Adrenal gland (tissue), 12 donors: Measurements from ENCODE around the gene PTMA. TPM values are rescaled to one million over a fixed set of nuclear protein-coding genes. Genes with fewer than 3 reads are reported as not detected.
A peak's percentile ranks its signal among the peaks of the same experiment; 100 is the strongest.
"Not testable (repeated sequence)": the region's sequence is repeated elsewhere in the genome, so short reads cannot be mapped to it uniquely, and the experiment has no call there.

Source experiments
- DNase-seq, 7 donors: peaks; one replicate each; pipeline ENCODE4 v3.0.0-alpha.2; 2019 to 2020
- H3K27ac ChIP-seq, 5 donors: fragments of 200-600 bp; sonication (generic) in 4 of 5; 1 replicate in 3 of 5; 2 replicates in 2 of 5; pipeline versions ENCODE4 v1.5.1 to v1.8.0; 2016 to 2020; ENCODE audit warnings: mild to moderate bottlenecking in 1 of 5
- H3K27me3 ChIP-seq: fragments of 200-600 bp; 2 replicates; pipeline ENCODE4 v1.8.0; 2021
- H3K36me3 ChIP-seq, 2 donors: fragments of 200-600 bp; replicated peaks in 1 of 2; 1 replicate in 1 of 2; 2 replicates in 1 of 2; pipeline versions ENCODE4 v1.5.1 to v1.8.0; 2018 to 2022
- H3K4me1 ChIP-seq, 2 donors: fragments of 200-600 bp; replicated peaks in 1 of 2; 1 replicate in 1 of 2; 2 replicates in 1 of 2; pipeline versions ENCODE4 v1.5.1 to v1.8.0; 2018 to 2021
- H3K4me3 ChIP-seq, 4 donors: fragments of 200-600 bp; sonication (generic) in 3 of 4; one replicate each; pipeline ENCODE4 v1.5.1; 2016 to 2018
- H3K9me3 ChIP-seq, 3 donors: fragments of 200-600 bp; sonication (generic) in 1 of 3; replicated peaks in 1 of 3; 1 replicate in 2 of 3; 2 replicates in 1 of 3; pipeline versions ENCODE4 v1.5.1 to v1.8.0; 2016 to 2021
- POLR2A ChIP-seq, 2 donors: fragments of 450-650 bp; IDR thresholded peaks; one replicate each; pipeline ENCODE4 v1.6.1; 2017; ENCODE audit warnings: antibody characterized with exemption in 2 of 2, mild to moderate bottlenecking in 2 of 2, moderate library complexity in 1 of 2
- WGBS, 4 donors: extraction: QIAGEN DNeasy Blood & Tissue Kit in 2 of 4; methylation state at CpG; one replicate each; pipeline versions ENCODE4 v1.1.5 to v1.1.7; 2013 to 2017; 5-methylcytosine and 5-hydroxymethylcytosine counted together
- intact Hi-C, 2 donors: fragments of 100-400 bp; cut with DNase I; formaldehyde crosslinking; loops; one replicate each; pipeline versions ENCODE4 v1.14.1 to v1.15.0; 2022 to 2023
- polyA plus RNA-seq, 3 donors: library from polyadenylated mRNA; stranded (reverse); fragments of 200-250 nt in 2 of 3; fragments of 350-450 nt in 1 of 3; fragmentation: Illumina TruSeq in 1 of 3; extraction: RNeasy Lipid Tissue Mini Kit (QIAGEN cat#74804) in 1 of 3; gene quantifications; one replicate each; pipeline ENCODE4 v1.2.3, GENCODE V29; 2013 to 2014
- total RNA-seq, 9 donors: library from RNA; depleted of rRNA in 4 of 9; stranded (reverse); fragments of >200 nt in 4 of 9; fragments of 120-200 nt in 1 of 9; fragmentation: NEBNext Ultra II Directional in 1 of 9; extraction: Animal tissue kit (Norgen Biotek cat#: 25700) in 1 of 9; gene quantifications; one replicate each; pipeline versions ENCODE4 v1.1.0 to v1.2.4, GENCODE V29; 2013 to 2023
- TF ChIP-seq, protein P1 (sequence below), 6 experiments: fragments of 450-650 bp in 4 of 6; fragments of 200-600 bp in 2 of 6; sonication (generic) in 1 of 6; IDR thresholded peaks; 1 replicate in 5 of 6; 2 replicates in 1 of 6; pipeline versions ENCODE4 v1.5.1 to v1.8.0; 2016 to 2021; ENCODE audit warnings: antibody characterized with exemption in 6 of 6, mild to moderate bottlenecking in 2 of 6, moderate library complexity in 1 of 6
- donor health status: healthy with polysubstance abuse.
- donor health status: Bipolar disorder and iron deficiency.
- donor health status: DM: yes; HTN: yes; CAD: no.
- donor health status: DM: no; HTN: no; CAD: no.
- donor health status: DM: no; HTN: no; CAD: no.
- donor health status: DM: yes; HTN: yes; CAD: no.

The PTMA gene
- total and polyA plus RNA-seq, 12 donors: 346 to 1,198 (median 504) TPM

DNA sequence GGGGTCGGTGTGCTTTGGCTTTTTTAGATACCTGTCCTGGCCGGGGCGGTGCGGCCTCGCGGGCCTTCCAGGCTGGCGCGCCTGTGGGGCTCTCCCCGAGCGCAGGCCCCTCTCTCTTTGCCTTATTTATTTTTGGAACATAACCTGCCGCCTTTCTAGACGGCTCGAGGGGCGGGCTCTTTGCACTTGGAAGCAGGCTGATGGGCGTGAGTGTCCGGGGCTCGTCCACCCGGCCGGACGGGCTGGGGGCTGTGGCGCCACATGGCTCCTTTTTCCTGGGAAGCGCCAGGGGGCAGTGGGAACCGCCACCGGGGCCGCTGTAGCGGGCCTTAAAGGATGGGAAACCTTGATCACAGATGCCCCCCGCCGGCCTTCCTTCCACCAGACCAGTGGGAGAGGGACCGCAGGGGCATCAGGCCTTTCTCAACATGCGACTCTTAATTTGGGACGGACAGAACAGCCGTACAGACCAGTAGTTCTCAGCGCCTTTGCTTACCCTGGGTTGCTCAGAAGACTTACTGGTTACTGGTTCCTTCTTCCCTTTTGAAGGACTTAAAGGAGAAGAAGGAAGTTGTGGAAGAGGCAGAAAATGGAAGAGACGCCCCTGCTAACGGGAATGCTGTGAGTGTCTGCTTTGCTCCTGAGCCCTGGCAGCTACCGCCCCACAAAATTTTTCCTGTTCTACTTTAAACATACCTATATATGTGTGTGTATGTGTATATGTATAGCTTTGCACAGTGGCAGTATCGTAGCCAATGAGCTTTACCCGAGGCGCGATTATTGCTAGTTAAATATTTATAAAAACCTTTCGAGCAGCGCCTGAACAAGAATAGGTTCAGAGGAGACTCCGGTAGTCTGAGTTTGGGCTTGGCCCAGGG is 2.7 kb downstream of the PTMA start:
- peak; percentile 8 to 29 for TF ChIP-seq POLR2A (IDR thresholded peaks at IDR 0.05)
- TF ChIP-seq, protein P1, sequence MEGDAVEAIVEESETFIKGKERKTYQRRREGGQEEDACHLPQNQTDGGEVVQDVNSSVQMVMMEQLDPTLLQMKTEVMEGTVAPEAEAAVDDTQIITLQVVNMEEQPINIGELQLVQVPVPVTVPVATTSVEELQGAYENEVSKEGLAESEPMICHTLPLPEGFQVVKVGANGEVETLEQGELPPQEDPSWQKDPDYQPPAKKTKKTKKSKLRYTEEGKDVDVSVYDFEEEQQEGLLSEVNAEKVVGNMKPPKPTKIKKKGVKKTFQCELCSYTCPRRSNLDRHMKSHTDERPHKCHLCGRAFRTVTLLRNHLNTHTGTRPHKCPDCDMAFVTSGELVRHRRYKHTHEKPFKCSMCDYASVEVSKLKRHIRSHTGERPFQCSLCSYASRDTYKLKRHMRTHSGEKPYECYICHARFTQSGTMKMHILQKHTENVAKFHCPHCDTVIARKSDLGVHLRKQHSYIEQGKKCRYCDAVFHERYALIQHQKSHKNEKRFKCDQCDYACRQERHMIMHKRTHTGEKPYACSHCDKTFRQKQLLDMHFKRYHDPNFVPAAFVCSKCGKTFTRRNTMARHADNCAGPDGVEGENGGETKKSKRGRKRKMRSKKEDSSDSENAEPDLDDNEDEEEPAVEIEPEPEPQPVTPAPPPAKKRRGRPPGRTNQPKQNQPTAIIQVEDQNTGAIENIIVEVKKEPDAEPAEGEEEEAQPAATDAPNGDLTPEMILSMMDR (IDR thresholded peaks at IDR 0.05): peak in 1 of 6 experiments; percentile 26
- H3K27me3 ChIP-seq: no peaks in the 10 kb centered on the region
- H3K4me3 ChIP-seq: peak overlapping the region in 3 of 4 donors; percentile 49 to 84 (median 68)
- H3K27ac ChIP-seq: peak overlapping the region; percentile 35 to 100 (median 97)
- peaks cover 17 to 37% of the 10 kb centered on the region in 2 donors for H3K4me1 ChIP-seq
- H3K9me3 ChIP-seq: no peaks in the 10 kb centered on the region
- intact Hi-C loops: loop anchor here in 1 of 2 donors (5.0 kb wide), 1 partner anchor 99 kb away; no protein-coding TSS in a partner anchor
- 3 to 14% (median 5%) methylated on average over 13 to 43 of the region's 43 CpGs for WGBS, 4 donors
- H3K36me3 ChIP-seq: peaks cover 0 to 26% of the 10 kb centered on the region in 2 donors
- peak in 5 of 7 donors; percentile 41 to 69 (median 46) for DNase-seq

DNA sequence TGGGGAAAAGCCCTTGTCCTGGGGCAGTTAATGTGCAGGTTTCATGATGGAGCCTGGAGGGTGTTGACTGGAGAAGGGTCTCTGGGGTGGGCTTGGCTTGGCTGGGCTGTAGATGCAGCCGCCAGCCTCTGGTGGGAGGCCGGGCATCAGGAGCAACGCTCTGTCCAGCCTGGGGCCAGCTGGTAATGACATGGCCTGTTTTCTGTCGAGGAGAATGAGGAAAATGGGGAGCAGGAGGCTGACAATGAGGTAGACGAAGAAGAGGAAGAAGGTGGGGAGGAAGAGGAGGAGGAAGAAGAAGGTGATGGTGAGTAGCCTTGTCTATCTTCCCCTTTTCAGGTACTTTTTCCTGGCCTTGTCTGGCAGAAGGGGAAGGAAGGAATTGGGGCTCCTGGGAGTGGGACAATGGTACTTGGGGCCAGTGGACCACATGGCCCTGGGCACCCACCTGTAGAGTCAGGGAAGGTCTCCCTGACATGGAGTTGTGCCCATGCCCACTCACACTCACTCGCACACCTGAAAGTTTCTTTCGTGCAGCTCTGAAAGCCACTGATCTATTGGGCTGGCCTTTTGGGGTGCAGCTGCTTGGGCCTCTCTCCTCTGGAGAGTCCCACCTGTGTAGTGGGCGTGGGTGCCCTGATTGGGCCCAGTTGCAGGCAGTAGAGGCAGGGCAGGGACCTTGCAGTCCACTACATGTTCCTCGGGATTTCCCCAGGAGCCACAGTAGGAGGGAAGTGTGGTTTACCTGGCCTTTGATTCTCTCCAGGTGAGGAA is 3.5 kb downstream of the PTMA start:
- no peak for DNase-seq
- Histone ChIP-seq H3K4me3 (peak overlapping the region in 1 of 4 donors; percentile 84), H3K36me3 (peaks cover 0 to 26% of the 10 kb centered on the region in 2 donors), H3K9me3 (no peaks in the 10 kb centered on the region), H3K27ac (peak overlapping the region in 3 of 5 donors; percentile 97 to 100 (median 100)), H3K4me1 (peaks cover 17 to 37% of the 10 kb centered on the region in 2 donors), H3K27me3 (no peaks in the 10 kb centered on the region)
- TF ChIP-seq POLR2A (IDR thresholded peaks at IDR 0.05): no peak
- intact Hi-C loops: loop anchor here in 1 of 2 donors (5.0 kb wide), 1 partner anchor 100 kb away; no protein-coding TSS in a partner anchor
- 40 to 48% (median 42%) methylated on average over 9 of the region's 9 CpGs for WGBS, 4 donors

DNA sequence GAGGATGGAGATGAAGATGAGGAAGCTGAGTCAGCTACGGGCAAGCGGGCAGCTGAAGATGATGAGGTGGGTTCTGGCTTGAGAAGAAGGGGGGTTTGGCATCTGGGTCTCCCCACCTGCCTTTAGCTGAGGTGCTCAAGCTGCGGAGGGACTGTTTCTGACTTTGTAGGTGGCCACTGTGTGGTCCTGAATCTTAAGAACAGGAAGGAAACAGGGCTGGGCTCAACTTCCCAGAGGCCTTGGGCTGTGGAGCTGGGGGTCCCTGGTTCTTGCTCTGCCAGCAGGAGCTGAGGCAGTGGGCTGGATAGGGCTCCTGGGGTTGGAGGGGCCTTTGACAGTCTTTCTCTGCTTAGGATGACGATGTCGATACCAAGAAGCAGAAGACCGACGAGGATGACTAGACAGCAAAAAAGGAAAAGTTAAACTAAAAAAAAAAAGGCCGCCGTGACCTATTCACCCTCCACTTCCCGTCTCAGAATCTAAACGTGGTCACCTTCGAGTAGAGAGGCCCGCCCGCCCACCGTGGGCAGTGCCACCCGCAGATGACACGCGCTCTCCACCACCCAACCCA is 4.2 kb downstream of the PTMA start:
- peaks cover 0 to 26% of the 10 kb centered on the region in 2 donors for H3K36me3 ChIP-seq
- DNase-seq, H3K9me3 ChIP-seq, H3K4me3 ChIP-seq, H3K27me3 ChIP-seq: not testable (repeated sequence)
- WGBS, 4 donors: 53 to 61% (median 56%) methylated on average over 18 of the region's 18 CpGs
- H3K27ac ChIP-seq: peak overlapping the region in 2 of 5 donors; percentile 100
- intact Hi-C loops: loop anchor here in 1 of 2 donors (5.0 kb wide), 1 partner anchor 100 kb away; no protein-coding TSS in a partner anchor
- H3K4me1 ChIP-seq: peaks cover 17 to 35% of the 10 kb centered on the region in 2 donors

DNA sequence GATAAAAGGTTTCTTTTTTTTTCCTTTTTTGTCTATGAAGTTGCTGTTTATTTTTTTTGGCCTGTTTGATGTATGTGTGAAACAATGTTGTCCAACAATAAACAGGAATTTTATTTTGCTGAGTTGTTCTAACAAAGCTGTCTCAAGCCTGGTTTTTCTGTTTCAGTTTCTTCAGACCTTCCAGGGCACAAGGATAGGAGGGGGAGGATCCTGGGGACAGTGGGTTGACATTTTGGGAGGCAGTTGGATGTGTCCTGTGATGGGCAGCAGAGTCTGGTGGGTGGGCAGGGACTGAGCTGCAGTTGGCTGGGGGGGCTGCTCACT is 5.0 kb downstream of the PTMA start:
- peak overlapping the region in 3 of 5 donors; percentile 35 to 71 (median 71) for H3K27ac ChIP-seq
- intact Hi-C loops: loop anchor here in 1 of 2 donors (5.0 kb wide), 1 partner anchor 101 kb away; no protein-coding TSS in a partner anchor
- H3K4me3 ChIP-seq: not testable (repeated sequence)

DNA sequence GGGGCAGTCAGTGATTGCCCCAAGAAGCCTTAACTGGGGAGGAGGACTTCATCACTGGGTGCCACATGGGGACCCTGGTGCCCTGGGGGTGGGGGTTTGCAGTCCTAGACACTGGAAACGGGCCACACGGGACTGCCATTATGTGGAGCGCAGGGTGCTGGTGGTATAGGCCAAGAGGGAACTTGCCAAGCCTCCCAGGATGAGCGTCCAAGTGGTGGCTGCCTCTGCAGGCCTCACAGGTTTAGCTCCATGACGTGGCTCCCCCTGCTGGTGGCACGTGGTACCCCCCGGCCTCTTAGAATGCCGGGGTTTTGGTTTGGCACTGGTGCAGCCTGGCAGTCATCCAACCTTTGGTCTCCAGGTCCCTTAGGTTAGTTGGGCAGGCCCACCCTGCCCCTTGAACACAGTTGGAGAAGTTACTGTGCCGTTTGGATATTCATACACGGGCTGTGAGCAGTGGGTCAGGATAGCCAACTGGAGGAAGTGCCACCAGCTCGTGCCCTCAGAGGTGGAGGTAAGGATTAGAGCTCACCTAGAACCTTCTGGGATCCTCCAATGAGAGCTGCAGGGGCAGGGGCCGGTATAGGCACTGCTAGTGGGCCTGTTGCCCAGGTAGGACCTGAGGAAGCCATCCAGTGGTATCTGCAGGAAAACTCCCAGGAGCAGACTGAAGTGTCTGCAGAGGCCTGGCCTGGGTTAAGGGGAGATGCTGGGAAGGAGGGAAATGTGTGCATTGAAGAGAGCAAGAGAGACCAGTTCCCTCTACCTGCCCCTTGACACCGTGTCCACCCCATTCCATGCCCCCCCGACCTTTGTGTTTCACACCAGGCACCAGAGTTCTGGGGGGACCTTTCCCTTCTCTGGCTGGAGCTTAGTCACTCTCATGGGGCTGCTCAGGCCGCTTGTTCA is 5.7 kb downstream of the PTMA start:
- TF ChIP-seq, protein P1 (IDR thresholded peaks at IDR 0.05): peak; percentile 84 to 95 (median 88)
- TF ChIP-seq POLR2A (IDR thresholded peaks at IDR 0.05): peak in 1 of 2 donors; percentile 51
- peaks cover 24 to 45% of the 10 kb centered on the region in 2 donors for H3K4me1 ChIP-seq
- DNase-seq: peak; percentile 88 to 97 (median 93)
- H3K9me3 ChIP-seq: no peaks in the 10 kb centered on the region
- intact Hi-C loops: loop anchor here (2.0 to 5.0 kb wide), 3 partner anchors 35 to 103 kb away; no protein-coding TSS in a partner anchor
- peaks cover 0 to 26% of the 10 kb centered on the region in 2 donors for H3K36me3 ChIP-seq
- peak overlapping the region in 4 of 5 donors; percentile 35 to 71 (median 67) for H3K27ac ChIP-seq
- H3K27me3 ChIP-seq: no peaks in the 10 kb centered on the region
- WGBS, 4 donors: 15 to 43% (median 20%) methylated on average over 7 to 15 of the region's 15 CpGs
- H3K4me3 ChIP-seq: no peak overlapping the region

More for the DNA sequence above, 5.0 kb downstream of the PTMA start:
- H3K27me3 ChIP-seq, H3K9me3 ChIP-seq, DNase-seq: not testable (repeated sequence)
- Histone ChIP-seq H3K4me1 (peaks cover 23 to 41% of the 10 kb centered on the region in 2 donors), H3K36me3 (peaks cover 0 to 26% of the 10 kb centered on the region in 2 donors)
